Stimulated activated CD4-positive, alpha-beta T cell treated with anti-CD3 and anti-CD28 coated beads, Interleukin-4, amount 100 ng/mL, for 48 hours (primary cell): ENCODE measurements around the gene OOSP2.

Experiments used
- DNase-seq, 2 donors: peaks; one replicate each; pipeline ENCODE4 v3.0.0-alpha.2; 2020; ENCODE audit warnings: low read depth in 2 of 2

OOSP2 gene

DNA sequence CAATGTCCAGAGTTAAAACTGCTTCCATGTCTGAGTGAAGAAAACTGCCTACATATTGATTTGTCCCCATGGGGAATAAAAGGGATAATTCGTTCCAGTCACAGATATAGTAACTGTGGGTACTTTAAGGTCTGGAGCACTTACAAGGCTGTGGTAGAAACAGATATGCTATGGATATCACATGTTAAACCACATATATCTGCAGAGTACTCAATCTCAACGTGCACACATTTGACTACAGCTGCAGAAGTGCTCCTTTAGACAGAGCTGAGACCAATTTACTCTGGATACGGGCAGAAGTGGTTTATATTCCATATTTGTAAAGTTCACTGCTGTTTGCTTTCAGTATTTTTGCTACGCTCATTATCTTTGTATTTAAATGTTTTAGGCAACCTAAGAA is 38.5 kb downstream of the OOSP2 start:
- no peak for DNase-seq

- DNase-seq = no peak
Measured at GRCh38 chr11:60080535-60080934, 40.3 kb downstream of the OOSP2 start.

GRCh38 chr11:60084631-60085273 is 44.5 kb downstream of the OOSP2 start:
- DNase-seq = no peak

- DNase-seq = no peak
Measured at GRCh38 chr11:60085909-60086308, 45.7 kb downstream of the OOSP2 start.

- DNase-seq = no peak
Measured at GRCh38 chr11:60087239-60087638, 47.0 kb downstream of the OOSP2 start.

DNA sequence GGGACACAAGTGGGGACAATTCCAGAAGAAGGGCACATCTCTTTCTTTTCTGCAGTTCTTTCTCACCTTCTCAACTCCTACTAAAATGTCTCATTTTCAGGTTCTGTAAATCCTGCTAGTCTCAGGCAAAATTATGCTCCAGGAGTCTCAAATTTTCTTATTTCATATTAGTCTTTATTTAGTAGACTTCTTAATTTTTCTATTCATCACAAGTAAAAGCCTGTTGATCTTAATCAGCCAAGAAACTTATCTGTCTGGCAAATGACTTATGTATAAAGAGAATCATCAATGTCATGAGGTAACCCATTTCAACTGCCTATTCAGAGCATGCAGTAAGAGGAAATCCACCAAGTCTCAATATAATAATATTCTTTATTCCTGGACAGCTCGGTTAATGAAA is 48.2 kb downstream of the OOSP2 start, which contains the start of gene MS4A2:
MS4A2 (plus strand) TSS at position 301 of the 400 bp plus-strand sequence. CDS start 102 bp downstream, outside the sequence.
- no peak for DNase-seq

DNA sequence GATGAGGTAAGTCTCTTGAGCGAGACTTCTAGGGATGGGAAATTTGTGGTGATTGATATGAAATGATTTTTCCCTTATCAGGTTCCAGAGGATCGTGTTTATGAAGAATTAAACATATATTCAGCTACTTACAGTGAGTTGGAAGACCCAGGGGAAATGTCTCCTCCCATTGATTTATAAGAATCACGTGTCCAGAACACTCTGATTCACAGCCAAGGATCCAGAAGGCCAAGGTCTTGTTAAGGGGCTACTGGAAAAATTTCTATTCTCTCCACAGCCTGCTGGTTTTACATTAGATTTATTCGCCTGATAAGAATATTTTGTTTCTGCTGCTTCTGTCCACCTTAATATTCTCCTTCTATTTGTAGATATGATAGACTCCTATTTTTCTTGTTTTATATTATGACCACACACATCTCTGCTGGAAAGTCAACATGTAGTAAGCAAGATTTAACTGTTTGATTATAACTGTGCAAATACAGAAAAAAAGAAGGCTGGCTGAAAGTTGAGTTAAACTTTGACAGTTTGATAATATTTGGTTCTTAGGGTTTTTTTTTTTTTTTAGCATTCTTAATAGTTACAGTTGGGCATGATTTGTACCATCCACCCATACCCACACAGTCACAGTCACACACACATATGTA is 55.4 kb downstream of the OOSP2 start:
- no peak for DNase-seq

DNA sequence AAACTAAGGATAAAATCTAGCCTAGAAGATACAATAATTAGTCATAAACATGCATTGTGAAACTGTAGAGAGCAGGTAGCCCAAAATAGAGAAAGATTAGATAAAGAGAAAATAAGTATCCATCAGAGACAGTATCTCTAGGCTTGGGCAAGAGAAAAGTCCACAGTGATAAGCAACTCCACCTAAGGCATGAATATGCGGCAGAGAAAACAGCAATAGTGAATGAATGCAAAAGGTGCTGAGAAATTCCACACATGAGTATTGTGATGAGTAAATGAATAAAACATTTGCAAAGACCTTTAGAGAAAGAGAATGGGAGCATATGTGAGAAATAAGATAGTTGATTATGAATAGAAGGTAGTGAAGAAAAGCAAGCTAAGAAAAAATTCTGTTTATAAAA is 57.0 kb downstream of the OOSP2 start:
- no peak for DNase-seq
